ENCODE results near the gene ITGB6. TPM values are rescaled to one million over a fixed set of nuclear protein-coding genes. Genes with fewer than 3 reads are reported as not detected.
A peak's percentile ranks its signal among the peaks of the same experiment; 100 is the strongest.
"Not testable (repeated sequence)": the region's sequence is repeated elsewhere in the genome, so short reads cannot be mapped to it uniquely, and the experiment has no call there.

The ITGB6 gene
- total RNA-seq, 4 donors from 2014 or later = 11.1 to 17.2 (median 13.4) TPM

DNA sequence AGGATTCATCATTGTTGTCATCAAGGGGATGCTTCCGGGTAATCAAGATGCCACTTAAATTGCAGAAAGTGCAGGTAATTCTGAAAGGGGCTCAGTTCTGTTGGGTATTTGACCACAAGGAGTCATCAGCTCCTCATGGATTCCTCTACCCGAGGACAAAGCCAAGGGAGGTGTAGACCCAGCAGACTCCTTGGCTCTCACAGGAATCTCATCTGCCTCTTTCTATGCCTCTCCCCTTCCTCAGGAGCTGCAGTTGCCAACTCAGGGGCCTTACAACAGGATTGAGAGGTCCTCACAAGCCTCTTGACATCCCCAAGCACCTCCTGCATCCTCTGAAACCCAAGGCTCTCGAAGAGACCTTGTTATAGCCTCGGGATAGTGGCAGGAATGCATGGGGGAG lies 44.0 kb downstream of the ITGB6 start:
- Histone ChIP-seq H3K27ac (no peak overlapping the region), H3K9me3 (no peaks in the 10 kb centered on the region), H3K4me1 (no peaks in the 10 kb centered on the region), H3K36me3 (no peaks in the 10 kb centered on the region), H3K4me3 (replicated peaks in 1 of 3) (no peak overlapping the region), H3K27me3 (no peaks in the 10 kb centered on the region)
- TF ChIP-seq, protein P1, sequence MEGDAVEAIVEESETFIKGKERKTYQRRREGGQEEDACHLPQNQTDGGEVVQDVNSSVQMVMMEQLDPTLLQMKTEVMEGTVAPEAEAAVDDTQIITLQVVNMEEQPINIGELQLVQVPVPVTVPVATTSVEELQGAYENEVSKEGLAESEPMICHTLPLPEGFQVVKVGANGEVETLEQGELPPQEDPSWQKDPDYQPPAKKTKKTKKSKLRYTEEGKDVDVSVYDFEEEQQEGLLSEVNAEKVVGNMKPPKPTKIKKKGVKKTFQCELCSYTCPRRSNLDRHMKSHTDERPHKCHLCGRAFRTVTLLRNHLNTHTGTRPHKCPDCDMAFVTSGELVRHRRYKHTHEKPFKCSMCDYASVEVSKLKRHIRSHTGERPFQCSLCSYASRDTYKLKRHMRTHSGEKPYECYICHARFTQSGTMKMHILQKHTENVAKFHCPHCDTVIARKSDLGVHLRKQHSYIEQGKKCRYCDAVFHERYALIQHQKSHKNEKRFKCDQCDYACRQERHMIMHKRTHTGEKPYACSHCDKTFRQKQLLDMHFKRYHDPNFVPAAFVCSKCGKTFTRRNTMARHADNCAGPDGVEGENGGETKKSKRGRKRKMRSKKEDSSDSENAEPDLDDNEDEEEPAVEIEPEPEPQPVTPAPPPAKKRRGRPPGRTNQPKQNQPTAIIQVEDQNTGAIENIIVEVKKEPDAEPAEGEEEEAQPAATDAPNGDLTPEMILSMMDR (IDR thresholded peaks at IDR 0.05) = no peak
- TF ChIP-seq POLR2A (IDR thresholded peaks at IDR 0.05) = no peak
- intact Hi-C loops (cut with DNase I) = no loop called here
- WGBS, 2 donors = 56 to 61% methylated on average over 4 of the region's 4 CpGs
- peak in 1 of 2 donors; percentile 8 for DNase-seq

DNA sequence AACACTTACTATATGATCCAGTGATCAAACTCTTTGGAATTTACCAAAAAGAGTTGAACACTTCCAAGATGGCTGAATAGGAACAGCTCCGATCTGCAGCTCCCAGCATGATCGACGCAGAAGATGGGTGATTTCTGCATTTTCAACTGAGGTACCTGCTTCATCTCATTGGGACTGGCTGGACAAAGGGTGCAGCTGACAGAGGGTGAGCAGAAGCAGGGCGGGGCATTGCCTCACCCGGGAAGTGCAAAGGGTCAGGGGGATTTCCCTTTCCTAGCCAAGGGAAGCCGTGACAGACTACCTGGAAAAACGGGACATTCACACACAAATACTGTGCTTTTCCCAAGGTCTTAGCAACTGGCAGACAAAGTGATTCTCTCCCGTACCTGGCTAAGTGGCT lies 51.7 kb downstream of the ITGB6 start:
- H3K36me3 ChIP-seq; H3K4me3 ChIP-seq (replicated peaks in 1 of 3); H3K9me3 ChIP-seq; intact Hi-C loops (cut with DNase I); DNase-seq; H3K27me3 ChIP-seq; H3K4me1 ChIP-seq; H3K27ac ChIP-seq: not testable (repeated sequence)
- 86 to 93% methylated on average over 8 of the region's 8 CpGs for WGBS, 2 donors

DNA sequence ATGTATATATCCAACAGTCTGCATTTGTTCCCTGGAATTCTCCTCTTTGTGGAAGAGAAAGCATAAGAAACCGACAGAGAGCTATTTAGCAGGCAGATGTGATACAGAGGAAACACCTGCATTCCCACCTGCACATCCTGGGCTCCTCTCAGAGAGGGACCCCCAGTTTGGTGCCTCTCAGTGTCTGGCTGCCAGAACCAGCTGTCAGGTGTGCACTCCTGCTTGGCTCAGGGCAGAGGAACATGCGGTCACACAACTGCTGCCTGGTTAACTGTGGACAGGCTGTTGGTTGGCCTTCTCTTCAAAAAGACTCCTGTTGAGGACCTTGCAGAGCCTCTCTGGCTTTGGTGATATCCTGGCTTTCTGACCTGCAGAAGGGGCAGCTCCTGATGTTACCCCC lies 54.6 kb downstream of the ITGB6 start:
- intact Hi-C loops (cut with DNase I) = no loop called here
- Histone ChIP-seq H3K27me3 (no peaks in the 10 kb centered on the region), H3K36me3 (no peaks in the 10 kb centered on the region), H3K9me3 (no peaks in the 10 kb centered on the region), H3K4me3 (replicated peaks in 1 of 3) (no peak overlapping the region), H3K4me1 (peaks cover 3 to 6% of the 10 kb centered on the region in 2 donors), H3K27ac (no peak overlapping the region)
- 80 to 88% methylated on average over 2 of the region's 2 CpGs for WGBS, 2 donors
- no peak for TF ChIP-seq POLR2A (IDR thresholded peaks at IDR 0.05)
- TF ChIP-seq, protein P1 (IDR thresholded peaks at IDR 0.05) = no peak
- no peak for DNase-seq

DNA sequence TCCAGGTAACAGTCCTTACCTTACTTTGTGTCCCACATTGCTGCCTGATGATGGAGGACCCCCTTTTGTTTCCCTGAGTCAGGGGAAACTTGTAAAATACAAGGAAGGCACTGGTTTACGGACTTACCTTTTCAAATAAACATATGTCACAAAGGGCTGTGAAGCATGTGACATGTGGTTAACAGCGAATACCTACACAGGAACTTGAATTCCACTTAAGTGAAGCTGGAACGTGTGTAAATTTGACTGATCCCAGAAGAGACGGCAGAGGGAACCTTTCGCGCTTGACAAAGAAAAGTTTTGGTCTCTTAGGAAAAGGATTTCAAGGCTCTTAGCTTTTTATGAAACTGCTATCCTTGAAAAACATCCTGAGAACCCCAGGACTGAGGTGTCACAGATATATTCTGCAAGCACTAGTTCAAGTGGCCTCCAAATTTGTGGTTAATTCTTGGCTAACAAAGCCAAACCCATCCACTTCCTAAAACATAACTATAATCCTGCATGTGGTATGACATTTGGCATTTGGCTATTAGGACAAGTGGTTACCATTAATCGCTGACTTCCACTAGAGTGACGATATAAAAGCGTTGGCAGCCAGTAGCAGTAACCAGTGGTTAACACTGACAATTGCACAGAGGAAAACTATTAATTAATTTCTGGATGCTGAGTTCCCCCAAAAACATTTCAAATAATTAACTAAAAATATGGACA lies 55.6 kb downstream of the ITGB6 start:
- H3K4me3 ChIP-seq (replicated peaks in 1 of 3) = no peak overlapping the region
- peak in 1 of 2 donors; percentile 7 for DNase-seq
- H3K9me3 ChIP-seq = no peaks in the 10 kb centered on the region
- no peak for TF ChIP-seq POLR2A (IDR thresholded peaks at IDR 0.05)
- TF ChIP-seq, protein P1 (IDR thresholded peaks at IDR 0.05) = peak in 2 of 6 experiments; percentile 26 to 30
- peaks cover 3 to 6% of the 10 kb centered on the region in 2 donors for H3K4me1 ChIP-seq
- intact Hi-C loops (cut with DNase I) = no loop called here
- WGBS, 2 donors = 41 to 47% methylated on average over 9 of the region's 9 CpGs
- no peaks in the 10 kb centered on the region for H3K27me3 ChIP-seq
- no peaks in the 10 kb centered on the region for H3K36me3 ChIP-seq
- H3K27ac ChIP-seq = no peak overlapping the region

DNA sequence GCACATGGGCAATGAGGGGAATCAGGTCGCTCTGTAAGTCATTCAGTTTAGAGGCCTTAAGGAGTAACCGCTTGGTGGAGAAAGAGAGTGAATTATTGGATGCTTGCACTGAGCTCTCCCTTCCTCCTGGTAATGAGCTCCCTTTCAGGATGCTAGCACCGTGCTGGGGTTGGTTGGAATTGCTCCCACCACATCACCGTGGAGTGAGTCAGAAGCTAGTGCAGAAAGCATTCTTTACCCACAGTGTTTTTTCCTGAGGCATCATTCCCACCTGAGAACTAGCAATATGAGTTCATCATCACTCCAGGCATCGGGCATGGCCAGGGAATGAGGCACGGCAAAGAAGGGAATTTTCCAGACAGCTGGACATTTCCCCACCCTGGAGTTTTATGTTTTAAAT lies 57.6 kb downstream of the ITGB6 start:
- no peak overlapping the region for H3K4me3 ChIP-seq (replicated peaks in 1 of 3)
- TF ChIP-seq, protein P1 (IDR thresholded peaks at IDR 0.05) = no peak
- TF ChIP-seq POLR2A (IDR thresholded peaks at IDR 0.05) = no peak
- H3K36me3 ChIP-seq = no peaks in the 10 kb centered on the region
- no peaks in the 10 kb centered on the region for H3K9me3 ChIP-seq
- H3K4me1 ChIP-seq = peaks cover 3 to 6% of the 10 kb centered on the region in 2 donors
- no peaks in the 10 kb centered on the region for H3K27me3 ChIP-seq
- DNase-seq = no peak
- 91 to 98% methylated on average over 6 of the region's 6 CpGs for WGBS, 2 donors
- intact Hi-C loops (cut with DNase I) = no loop called here
- no peak overlapping the region for H3K27ac ChIP-seq

All from thyroid gland (tissue), 4 donors.